Peyer's patch (tissue), 4 donors: ENCODE results near the gene RPL31.

ENCODE experiments used
- POLR2A ChIP-seq, 2 donors: fragments of 450-650 bp; IDR thresholded peaks; one replicate each; pipeline ENCODE4 v1.5.1; 2017; ENCODE audit warnings: antibody characterized with exemption in 2 of 2, mild to moderate bottlenecking in 2 of 2, moderate library complexity in 2 of 2
- TF ChIP-seq, protein P1 (sequence below), 6 experiments: fragments of 450-650 bp in 4 of 6; fragments of 200-600 bp in 2 of 6; sonication (generic) in 1 of 6; IDR thresholded peaks; one replicate each; pipeline ENCODE4 v1.5.1; 2017 to 2019; ENCODE audit warnings: antibody characterized with exemption in 6 of 6, mild to moderate bottlenecking in 3 of 6, moderate library complexity in 1 of 6

DNA sequence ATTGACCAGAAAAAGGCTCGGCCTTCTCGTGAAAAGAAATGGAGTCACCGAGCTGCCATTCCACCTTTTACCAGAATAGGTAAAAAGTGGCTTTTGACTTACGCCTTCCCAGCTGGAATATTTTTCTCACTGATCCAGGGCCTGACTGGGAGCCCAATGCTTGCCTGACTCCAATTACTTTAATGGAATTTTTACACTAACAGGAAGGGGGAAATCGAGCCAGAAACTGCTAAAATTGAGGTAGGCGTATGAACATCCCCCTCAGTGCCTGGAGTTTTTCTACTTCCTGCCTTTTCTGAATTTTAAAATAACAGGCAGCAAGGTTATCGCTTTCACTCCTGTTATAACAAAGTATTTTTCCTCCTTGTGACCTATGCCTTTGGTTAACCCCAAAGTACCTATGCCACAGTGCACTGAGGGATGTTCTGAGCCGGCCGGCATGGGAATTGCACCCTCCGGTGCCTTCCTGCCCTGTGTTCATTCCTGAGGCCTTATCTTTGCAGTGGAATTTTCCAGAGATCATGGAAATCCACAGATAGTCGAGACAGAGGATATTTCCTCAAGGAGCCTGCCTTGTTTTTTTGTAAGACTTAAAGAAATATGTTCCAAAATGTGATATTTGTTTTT, 18.3 kb upstream of the RPL31 start:
- TF ChIP-seq POLR2A (IDR thresholded peaks at IDR 0.05) = no peak
- TF ChIP-seq, protein P1, sequence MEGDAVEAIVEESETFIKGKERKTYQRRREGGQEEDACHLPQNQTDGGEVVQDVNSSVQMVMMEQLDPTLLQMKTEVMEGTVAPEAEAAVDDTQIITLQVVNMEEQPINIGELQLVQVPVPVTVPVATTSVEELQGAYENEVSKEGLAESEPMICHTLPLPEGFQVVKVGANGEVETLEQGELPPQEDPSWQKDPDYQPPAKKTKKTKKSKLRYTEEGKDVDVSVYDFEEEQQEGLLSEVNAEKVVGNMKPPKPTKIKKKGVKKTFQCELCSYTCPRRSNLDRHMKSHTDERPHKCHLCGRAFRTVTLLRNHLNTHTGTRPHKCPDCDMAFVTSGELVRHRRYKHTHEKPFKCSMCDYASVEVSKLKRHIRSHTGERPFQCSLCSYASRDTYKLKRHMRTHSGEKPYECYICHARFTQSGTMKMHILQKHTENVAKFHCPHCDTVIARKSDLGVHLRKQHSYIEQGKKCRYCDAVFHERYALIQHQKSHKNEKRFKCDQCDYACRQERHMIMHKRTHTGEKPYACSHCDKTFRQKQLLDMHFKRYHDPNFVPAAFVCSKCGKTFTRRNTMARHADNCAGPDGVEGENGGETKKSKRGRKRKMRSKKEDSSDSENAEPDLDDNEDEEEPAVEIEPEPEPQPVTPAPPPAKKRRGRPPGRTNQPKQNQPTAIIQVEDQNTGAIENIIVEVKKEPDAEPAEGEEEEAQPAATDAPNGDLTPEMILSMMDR (IDR thresholded peaks at IDR 0.05) = no peak
